Measurements from ENCODE around the gene TTC4.

TTC4 gene

GRCh38 chr1:54706419-54706818, 9.2 kb upstream of the TTC4 start:
- DNase-seq = no peak

DNA sequence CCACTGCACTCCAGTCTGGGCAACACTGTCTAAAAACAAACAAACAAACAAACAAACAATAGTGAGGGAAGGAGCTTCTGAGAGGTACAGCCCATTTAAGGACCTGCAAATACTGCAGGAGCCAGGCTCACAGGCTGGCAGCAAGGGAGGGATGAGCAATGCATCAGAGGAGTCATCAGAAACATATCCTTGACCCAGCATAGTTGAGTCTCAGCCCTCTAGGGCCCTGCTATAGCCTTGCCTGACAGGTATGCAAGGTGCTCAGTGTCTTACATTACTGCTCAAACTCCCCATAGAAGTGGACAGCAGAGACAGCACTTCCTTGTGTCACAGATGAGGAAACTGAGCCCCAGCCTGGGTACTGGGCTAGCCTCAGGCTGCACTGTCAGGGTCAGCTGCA, 7.3 kb upstream of the TTC4 start:
- DNase-seq = no peak

DNA sequence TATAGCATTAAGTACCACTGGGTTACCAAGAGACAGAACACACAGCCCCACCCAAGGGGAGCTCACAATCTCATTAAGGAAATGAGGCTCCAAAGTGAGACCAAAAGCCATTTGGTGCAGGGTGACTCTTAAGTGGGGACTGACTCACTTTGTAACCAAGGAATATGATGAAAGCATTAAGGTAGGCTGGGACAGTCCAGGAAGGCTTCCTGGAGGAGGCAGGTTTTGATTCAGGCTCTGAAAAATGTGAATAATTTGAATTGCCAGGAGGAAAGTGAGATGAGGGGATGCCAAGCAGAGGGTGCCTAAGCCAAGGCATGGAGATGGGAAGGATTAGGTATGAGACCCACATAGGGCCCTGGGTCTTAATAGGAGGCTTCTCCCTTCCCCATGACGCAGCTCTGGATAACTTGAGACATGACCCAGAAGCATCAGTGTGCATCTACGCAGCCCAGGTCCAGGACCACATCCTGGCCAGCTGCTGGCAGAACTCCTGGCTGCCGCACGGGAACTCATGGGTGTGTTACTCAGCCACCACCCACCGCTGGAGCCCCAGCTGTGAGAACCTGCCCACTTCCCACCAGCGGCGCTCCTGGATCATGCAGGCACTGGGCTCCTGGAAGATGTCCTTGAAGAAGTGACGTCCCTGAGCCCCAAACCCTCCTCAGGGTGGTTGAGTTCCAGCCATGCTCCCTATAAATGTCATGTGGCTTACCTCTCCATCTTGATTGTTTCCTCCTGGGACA, 5.9 kb upstream of the TTC4 start:
- DNase-seq = no peak

DNA sequence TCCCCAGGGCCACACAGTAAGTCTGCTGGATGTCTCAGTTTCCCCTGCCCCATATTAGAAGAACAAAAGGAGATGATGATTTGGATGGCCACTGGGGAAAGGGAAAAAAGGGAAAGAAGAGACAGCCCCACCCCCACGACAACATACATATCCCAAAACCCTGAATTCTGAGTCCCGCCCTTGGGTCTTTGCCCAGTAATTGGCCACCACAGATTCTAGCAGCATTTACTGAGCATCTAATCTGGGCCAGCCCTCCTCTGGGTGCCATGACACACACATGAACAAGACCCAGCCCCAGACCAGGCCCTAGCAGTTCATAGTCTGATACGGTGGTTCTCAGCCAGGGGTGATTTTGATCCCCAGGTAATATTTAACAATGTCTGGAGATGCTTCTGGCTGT, 5.2 kb upstream of the TTC4 start:
- DNase-seq = no peak

GRCh38 chr1:54710841-54711240, 4.8 kb upstream of the TTC4 start:
- DNase-seq = no peak

- DNase-seq = no peak
Measured at GRCh38 chr1:54711536-54711935, 4.1 kb upstream of the TTC4 start.

- no peak for DNase-seq
Measured at GRCh38 chr1:54714881-54715492, 674 bp upstream of the TTC4 start.

DNA sequence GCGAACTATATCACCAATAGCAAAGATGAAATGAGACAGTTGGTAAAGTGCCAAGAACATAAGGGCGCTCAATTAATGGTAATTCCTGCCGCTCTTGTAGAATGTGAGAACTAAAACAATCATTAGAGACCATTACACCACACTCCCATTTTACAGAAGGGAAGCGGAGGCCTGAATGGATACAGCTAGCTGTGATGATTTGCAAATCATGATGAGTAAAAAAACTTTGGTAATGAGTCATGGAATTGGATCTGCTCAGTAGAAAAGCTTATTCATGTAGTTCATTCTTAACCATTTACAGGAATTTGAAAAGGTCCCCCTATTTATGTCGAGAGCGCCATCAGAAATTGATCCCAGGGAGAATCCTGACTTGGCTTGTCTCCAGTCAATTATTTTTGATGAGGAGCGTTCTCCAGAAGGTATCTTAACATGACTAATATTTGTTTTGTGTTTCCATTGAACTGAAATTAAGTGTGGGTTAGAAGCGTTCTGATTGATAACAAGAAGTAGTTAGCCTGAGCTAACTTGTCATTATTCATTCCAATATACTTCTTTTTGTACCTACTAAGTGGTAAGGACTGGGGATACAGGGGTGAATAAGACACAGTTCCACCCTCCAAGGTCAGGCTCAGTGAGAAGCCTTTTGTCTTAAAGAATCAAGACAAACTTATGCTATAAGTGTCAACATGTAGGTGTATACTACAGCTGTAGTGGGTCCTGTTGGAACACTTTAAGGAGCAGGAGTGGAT, 812 bp downstream of the TTC4 start:
- DNase-seq = no peak

DNA sequence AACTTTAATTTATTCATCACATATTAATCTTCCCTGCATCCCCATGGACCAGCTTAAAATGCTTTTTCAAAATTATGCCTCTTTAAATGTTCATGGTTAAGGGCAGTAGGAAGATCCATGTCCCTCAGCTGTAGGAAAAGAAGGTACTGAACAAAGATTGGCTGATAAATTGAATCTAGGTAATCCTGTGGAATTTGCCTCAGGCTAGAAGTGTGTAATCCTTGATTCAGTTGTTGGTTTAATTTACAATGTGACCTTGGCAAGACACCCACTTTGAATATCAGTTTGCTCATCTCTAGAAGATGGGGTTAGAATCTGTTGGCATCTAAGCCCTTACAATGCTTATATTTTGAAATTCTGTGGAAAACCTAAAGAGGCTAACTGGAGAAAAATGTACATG, 6.1 kb downstream of the TTC4 start:
- DNase-seq = no peak

GRCh38 chr1:54723985-54724384, 8.3 kb downstream of the TTC4 start:
- DNase-seq = no peak

- no peak for DNase-seq
Measured at GRCh38 chr1:54724771-54725170, 9.1 kb downstream of the TTC4 start.

- no peak for DNase-seq
Measured at GRCh38 chr1:54728027-54728426, 12.4 kb downstream of the TTC4 start.

DNA sequence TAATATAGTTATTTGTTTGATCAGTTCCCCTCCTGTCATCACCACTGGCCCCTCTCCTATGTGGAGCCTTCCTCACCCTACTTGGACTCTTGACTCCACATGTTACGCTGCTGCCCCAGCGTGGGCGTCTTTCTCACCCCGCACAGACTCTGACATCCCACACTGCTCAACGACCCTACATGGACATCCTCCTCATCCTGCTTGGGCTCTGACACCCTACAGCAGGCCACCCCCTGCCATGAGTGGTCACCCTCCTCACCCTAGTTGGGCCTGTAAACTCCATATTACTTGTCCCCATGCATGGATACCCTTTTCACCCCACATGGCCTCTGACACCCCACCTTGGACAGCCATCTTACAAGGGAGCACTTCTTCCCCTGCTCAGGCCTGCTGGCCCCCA, 21.0 kb downstream of the TTC4 start:
- no peak for DNase-seq

GRCh38 chr1:54738244-54738643, 22.6 kb downstream of the TTC4 start:
- no peak for DNase-seq

DNA sequence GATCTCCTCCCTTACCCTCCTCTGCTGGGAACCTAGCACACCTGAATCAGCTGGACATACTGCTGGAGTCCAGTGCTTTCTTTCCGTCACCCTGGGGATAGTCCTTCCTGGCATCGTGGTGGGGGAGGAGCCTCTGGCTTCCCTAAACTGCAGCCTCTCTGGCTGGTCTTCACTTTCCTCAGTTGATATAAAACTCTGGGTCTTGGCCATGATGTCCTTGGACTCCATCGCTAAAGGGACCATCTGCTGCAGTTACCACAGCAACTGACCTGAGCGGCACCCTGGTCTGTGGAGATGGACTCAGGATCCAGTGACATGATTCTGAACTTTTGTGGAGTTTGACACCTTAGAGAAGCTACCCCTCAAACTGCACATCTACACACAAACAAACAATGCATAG, 25.9 kb downstream of the TTC4 start:
- no peak for DNase-seq

- no peak for DNase-seq
Measured at GRCh38 chr1:54742282-54742681, 26.6 kb downstream of the TTC4 start.

GRCh38 chr1:54743416-54744226, 28.0 kb downstream of the TTC4 start:
- DNase-seq = no peak

DNA sequence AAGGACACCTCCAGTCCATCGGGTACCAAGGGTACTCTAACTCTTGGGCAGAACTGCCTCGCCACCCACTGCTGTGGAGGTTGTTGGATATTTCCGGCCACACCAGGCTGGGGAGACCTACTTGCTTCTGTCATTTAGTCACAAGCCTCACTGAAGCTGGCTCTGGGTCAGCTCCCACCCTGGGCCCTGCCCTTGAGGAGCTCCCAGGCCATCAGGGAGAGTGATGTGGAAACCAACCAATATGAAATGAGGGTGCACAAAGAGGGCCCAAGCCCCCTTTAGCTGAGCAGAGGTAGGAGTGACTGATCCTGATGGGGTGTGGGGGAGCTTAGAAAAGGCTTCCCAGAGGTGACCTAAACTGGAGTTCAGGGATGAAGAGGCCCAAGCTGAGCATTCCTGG, 29.0 kb downstream of the TTC4 start:
- no peak for DNase-seq

DNA sequence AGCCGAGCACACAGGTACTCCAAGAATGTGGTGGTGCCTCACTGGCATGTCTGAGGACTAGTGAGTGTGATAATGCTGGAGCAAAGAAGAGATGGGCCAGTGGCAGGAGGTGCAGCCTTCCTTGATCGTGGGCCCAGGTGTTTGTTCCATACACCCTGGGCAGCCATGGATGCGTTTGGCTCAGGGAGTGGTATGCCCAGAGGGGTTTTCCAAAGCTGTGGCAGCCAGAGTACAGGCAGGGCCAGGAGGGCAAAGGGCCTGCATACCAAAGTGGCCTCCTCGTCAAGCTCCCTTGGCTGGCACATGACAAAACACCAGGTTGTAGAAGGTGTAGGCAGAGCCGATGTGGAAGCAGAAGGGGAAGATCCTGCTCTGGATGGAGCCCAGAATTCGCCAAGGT, 29.6 kb downstream of the TTC4 start:
- no peak for DNase-seq

DNA sequence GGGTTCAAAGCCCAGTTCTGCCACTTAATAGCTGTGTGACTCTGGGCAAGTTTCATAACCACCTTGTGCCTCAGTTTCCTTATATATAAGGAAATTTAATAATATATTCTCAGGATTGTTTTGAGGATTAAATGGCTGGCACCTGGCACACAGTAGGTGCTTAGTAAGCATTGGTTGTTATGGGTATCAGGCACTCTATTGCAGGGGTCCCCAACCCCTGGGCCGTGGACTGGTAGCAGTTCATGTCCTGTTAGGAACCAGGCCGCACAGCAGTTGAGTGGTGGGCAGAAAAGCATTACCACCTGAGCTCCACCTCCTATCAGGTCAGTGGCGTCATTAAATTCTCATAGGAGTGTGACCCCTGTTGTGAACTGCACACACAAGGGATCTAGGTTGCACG, 30.2 kb downstream of the TTC4 start:
- no peak for DNase-seq

- no peak for DNase-seq
Measured at GRCh38 chr1:54748094-54748835, 32.6 kb downstream of the TTC4 start.

- no peak for DNase-seq
Measured at GRCh38 chr1:54750596-54750995, 34.9 kb downstream of the TTC4 start.

DNA sequence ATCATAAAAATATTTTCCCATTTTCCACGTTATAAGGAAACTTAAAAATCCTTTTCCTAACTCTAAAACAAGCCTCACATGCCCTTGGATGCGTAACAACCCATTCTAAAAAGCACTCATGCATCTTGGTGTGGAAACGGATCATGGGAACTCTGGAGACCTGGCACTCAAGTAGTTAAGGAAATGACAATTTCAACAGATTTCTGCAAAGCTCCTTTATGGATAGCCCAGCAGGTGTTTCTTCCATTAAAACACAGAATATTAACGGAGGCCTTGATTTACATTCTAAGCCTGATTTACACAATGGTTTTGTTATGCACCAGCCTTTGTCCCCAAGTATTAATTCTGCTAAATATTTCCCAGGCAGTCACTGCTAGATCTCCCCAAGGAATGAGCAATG, 35.8 kb downstream of the TTC4 start:
- no peak for DNase-seq

All from GOT3 (cell line).